Bronchial epithelial cell (primary cell): Measurements from ENCODE around the gene CAND2. TPM values are rescaled to one million over a fixed set of nuclear protein-coding genes. Genes with fewer than 3 reads are reported as not detected.
A peak's percentile ranks its signal among the peaks of the same experiment; 100 is the strongest.

Experiments used
- DNase-seq: peaks from one replicate; pipeline ENCODE4 v3.0.0-alpha.2; 2010; ENCODE audit warnings: low read depth
- FAIRE-seq: peaks from 2 replicates; lab custom pipeline; 2011; peaks lifted over from hg19 to GRCh38; lab: Jason Lieb, UNC
- H3K27me3 ChIP-seq: 2 replicates; pipeline ENCODE4 v1.5.1; 2011; ENCODE audit warnings: low read length; ENCODE audit not compliant: control insufficient read depth, insufficient read depth
- H3K36me3 ChIP-seq: 2 replicates; pipeline ENCODE4 v1.5.1; 2011; ENCODE audit warnings: low read length; ENCODE audit not compliant: control insufficient read depth, insufficient read depth
- H3K4me3 ChIP-seq: 2 replicates; pipeline ENCODE4 v1.5.1; 2011; ENCODE audit warnings: mild to moderate bottlenecking, low read depth, low read length, control low read depth
- total RNA-seq: library from RNA; depleted of rRNA; stranded (reverse); fragments of >200 nt; gene quantifications from 2 replicates; pipeline ENCODE4 v1.2.1, GENCODE V29; 2014
- TF ChIP-seq, protein P1 (sequence below): IDR thresholded peaks from 2 replicates; pipeline ENCODE4 v1.5.1; 2011; ENCODE audit warnings: mild to moderate bottlenecking, moderate library complexity, low read length, control low read depth, inconsistent platforms; ENCODE audit not compliant: insufficient read depth, severe bottlenecking

Gene CAND2
- total RNA-seq, 1 donor from 2014 or later: 1.3 TPM

DNA sequence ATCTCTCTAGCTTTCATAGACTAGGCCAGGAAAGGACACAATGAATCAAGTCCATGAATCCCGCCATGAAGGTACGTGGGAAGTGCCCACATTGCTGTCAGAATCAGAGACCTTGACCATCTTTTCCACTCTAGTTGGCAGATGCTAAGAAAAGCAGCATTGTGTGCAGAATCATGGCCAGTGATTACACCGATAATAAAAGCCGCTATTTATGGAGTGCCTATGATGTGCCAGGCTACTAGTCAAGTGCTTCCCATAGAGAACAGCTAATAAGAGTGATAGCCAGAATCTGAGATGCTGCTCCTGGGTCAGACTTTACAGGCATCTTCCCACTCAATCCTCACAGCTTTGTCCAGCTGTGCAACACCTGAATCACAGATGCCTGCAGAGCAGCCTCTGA lies 58.1 kb downstream of the CAND2 start:
- Histone ChIP-seq H3K36me3 (no peaks in the 10 kb centered on the region), H3K27me3 (peaks cover 1% of the 10 kb centered on the region), H3K4me3 (no peak overlapping the region)
- TF ChIP-seq, protein P1, sequence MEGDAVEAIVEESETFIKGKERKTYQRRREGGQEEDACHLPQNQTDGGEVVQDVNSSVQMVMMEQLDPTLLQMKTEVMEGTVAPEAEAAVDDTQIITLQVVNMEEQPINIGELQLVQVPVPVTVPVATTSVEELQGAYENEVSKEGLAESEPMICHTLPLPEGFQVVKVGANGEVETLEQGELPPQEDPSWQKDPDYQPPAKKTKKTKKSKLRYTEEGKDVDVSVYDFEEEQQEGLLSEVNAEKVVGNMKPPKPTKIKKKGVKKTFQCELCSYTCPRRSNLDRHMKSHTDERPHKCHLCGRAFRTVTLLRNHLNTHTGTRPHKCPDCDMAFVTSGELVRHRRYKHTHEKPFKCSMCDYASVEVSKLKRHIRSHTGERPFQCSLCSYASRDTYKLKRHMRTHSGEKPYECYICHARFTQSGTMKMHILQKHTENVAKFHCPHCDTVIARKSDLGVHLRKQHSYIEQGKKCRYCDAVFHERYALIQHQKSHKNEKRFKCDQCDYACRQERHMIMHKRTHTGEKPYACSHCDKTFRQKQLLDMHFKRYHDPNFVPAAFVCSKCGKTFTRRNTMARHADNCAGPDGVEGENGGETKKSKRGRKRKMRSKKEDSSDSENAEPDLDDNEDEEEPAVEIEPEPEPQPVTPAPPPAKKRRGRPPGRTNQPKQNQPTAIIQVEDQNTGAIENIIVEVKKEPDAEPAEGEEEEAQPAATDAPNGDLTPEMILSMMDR: no peak
- no peak for FAIRE-seq
- no peak for DNase-seq

DNA sequence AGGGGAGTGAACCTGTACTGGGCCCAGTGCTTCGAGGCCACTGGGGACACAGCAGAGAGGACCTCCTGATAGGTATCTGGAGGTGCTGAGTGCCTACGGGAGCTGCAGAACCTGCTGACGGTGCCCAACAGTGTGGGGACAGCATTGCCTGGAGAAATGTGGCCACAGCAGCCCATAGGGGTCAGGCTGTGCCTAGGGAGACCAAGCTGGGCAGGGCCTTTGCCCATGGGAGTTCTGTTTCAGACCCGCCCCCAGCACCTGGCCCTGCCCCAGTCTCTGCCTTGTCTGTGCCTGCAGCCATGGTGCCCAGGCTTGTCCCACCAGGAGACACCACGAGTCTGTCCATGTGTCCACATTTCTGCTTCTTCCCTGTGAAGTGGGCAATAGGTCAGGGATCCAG lies 60.1 kb downstream of the CAND2 start:
- no peak for FAIRE-seq
- no peaks in the 10 kb centered on the region for H3K36me3 ChIP-seq
- H3K4me3 ChIP-seq: no peak overlapping the region
- TF ChIP-seq, protein P1: no peak
- H3K27me3 ChIP-seq: peaks cover 1% of the 10 kb centered on the region
- DNase-seq: peak; percentile 65

DNA sequence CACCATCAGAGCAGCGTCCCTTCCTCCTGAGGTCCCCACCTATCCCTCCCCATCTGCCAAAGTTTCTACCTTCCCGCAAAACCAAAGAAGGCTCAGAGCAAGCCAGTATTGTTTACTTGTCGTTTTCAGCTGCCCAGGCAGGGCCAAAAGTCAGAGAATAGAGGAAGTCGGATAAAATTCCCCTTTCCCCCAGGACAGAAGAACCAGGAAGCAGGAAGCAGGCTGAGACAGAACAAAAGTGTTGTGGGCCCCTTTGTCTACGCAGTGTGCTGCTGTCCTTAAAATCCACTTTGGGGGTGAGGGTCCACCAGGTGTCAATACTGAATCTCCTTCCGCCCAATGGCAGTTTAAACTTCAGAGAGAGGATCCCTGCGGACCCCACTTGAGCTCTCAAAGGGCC lies 63.4 kb downstream of the CAND2 start:
- FAIRE-seq (no peak), DNase-seq (no peak)
- TF ChIP-seq, protein P1: no peak
- Histone ChIP-seq H3K27me3 (no peaks in the 10 kb centered on the region), H3K4me3 (no peak overlapping the region), H3K36me3 (no peaks in the 10 kb centered on the region)

- no peak for DNase-seq
- Histone ChIP-seq H3K36me3 (no peaks in the 10 kb centered on the region), H3K27me3 (no peaks in the 10 kb centered on the region), H3K4me3 (no peak overlapping the region)
- no peak for FAIRE-seq
- TF ChIP-seq, protein P1: no peak
These were observed 65.1 kb downstream of the CAND2 start for GRCh38 chr3:12861611-12862010.

GRCh38 chr3:12862387-12862786 lies 65.9 kb downstream of the CAND2 start:
- no peak for FAIRE-seq
- TF ChIP-seq, protein P1: no peak

GRCh38 chr3:12865271-12865670 lies 68.8 kb downstream of the CAND2 start:
- TF ChIP-seq, protein P1: no peak
- H3K27me3 ChIP-seq: no peaks in the 10 kb centered on the region
- no peak for FAIRE-seq
- H3K4me3 ChIP-seq: no peak overlapping the region
- DNase-seq: no peak
- H3K36me3 ChIP-seq: no peaks in the 10 kb centered on the region

More at GRCh38 chr3:12862387-12862786, 65.9 kb downstream of the CAND2 start:
- Histone ChIP-seq H3K4me3 (no peak overlapping the region), H3K36me3 (no peaks in the 10 kb centered on the region), H3K27me3 (no peaks in the 10 kb centered on the region)
- DNase-seq: no peak
